Liver (tissue), 9 donors: ENCODE measurements around the gene BICRA. TPM values are rescaled to one million over a fixed set of nuclear protein-coding genes. Genes with fewer than 3 reads are reported as not detected.

Experiments
- DNase-seq: peaks from one replicate; pipeline ENCODE4 v3.0.0-alpha.2; 2017; ENCODE audit warnings: low spot score
- H3K27ac ChIP-seq, 2 donors: one replicate each; pipeline ENCODE4 v1.7.0; 2013; ENCODE audit warnings: inconsistent platforms in 2 of 2, low read length in 2 of 2, control low read depth in 1 of 2, low read depth in 1 of 2, mild to moderate bottlenecking in 1 of 2
- H3K27me3 ChIP-seq, 4 donors: one replicate each; pipeline versions ENCODE4 v1.6.1 to v1.7.0; 2013; ENCODE audit warnings: low read length in 3 of 4, inconsistent platforms in 1 of 4, mild to moderate bottlenecking in 1 of 4, moderate library complexity in 1 of 4; ENCODE audit not compliant: control insufficient read depth in 4 of 4, insufficient read depth in 4 of 4
- H3K36me3 ChIP-seq, 4 donors: one replicate each; pipeline versions ENCODE4 v1.6.1 to v1.7.0; 2013; ENCODE audit warnings: low read length in 3 of 4, mild to moderate bottlenecking in 3 of 4, low read depth in 1 of 4, moderate library complexity in 1 of 4; ENCODE audit not compliant: control insufficient read depth in 4 of 4, insufficient read depth in 3 of 4
- H3K4me1 ChIP-seq, 4 donors: one replicate each; pipeline versions ENCODE4 v1.6.1 to v1.7.0; 2013; ENCODE audit warnings: low read length in 3 of 4, mild to moderate bottlenecking in 3 of 4, moderate library complexity in 1 of 4; ENCODE audit not compliant: control insufficient read depth in 4 of 4, insufficient read depth in 4 of 4
- H3K4me3 ChIP-seq, 3 donors: one replicate each; pipeline versions ENCODE4 v1.6.1 to v1.7.0; 2013; ENCODE audit warnings: low read length in 3 of 3, control low read depth in 1 of 3, low read depth in 1 of 3, mild to moderate bottlenecking in 1 of 3
- H3K9ac ChIP-seq, 2 donors: one replicate each; pipeline ENCODE4 v1.7.0; 2013; ENCODE audit warnings: low read length in 2 of 2, mild to moderate bottlenecking in 2 of 2, moderate library complexity in 2 of 2, control low read depth in 1 of 2, low read depth in 1 of 2
- H3K9me3 ChIP-seq, 4 donors: one replicate each; pipeline versions ENCODE4 v1.6.1 to v1.7.0; 2013; ENCODE audit warnings: low read length in 3 of 4; ENCODE audit not compliant: control insufficient read depth in 4 of 4
- ATF3 ChIP-seq: IDR thresholded peaks from 2 replicates; pipeline ENCODE4 v1.6.1; 2016; ENCODE audit warnings: antibody characterized with exemption
- EGR1 ChIP-seq, 2 donors: IDR thresholded peaks; 2 replicates each; pipeline ENCODE4 v1.6.1; 2016 to 2018; ENCODE audit warnings: antibody characterized with exemption in 2 of 2, low read depth in 2 of 2
- FOXA1 ChIP-seq: IDR thresholded peaks from 2 replicates; pipeline ENCODE4 v1.6.1; 2016; ENCODE audit warnings: antibody characterized with exemption
- GABPA ChIP-seq, 2 donors: IDR thresholded peaks in 1 of 2; conservative IDR thresholded peaks in 1 of 2; 2 replicates each; pipeline ENCODE4 v1.6.1; 2016; ENCODE audit warnings: antibody characterized with exemption in 2 of 2, mild to moderate bottlenecking in 1 of 2, moderate library complexity in 1 of 2
- HNF4A ChIP-seq, 2 donors: conservative IDR thresholded peaks; 2 replicates each; pipeline ENCODE4 v1.6.1; 2016; ENCODE audit warnings: antibody characterized with exemption in 2 of 2, mild to moderate bottlenecking in 2 of 2
- HNF4G ChIP-seq: IDR thresholded peaks from 2 replicates; pipeline ENCODE4 v1.6.1; 2016; ENCODE audit warnings: antibody characterized with exemption
- JUND ChIP-seq, 2 donors: IDR thresholded peaks; 2 replicates each; pipeline ENCODE4 v1.6.1; 2016; ENCODE audit warnings: antibody characterized with exemption in 2 of 2
- MAX ChIP-seq: IDR thresholded peaks from 2 replicates; pipeline ENCODE4 v1.6.1; 2016; ENCODE audit warnings: antibody characterized with exemption
- NR2F2 ChIP-seq: IDR thresholded peaks from 2 replicates; pipeline ENCODE4 v1.6.1; 2016; ENCODE audit warnings: antibody characterized with exemption
- RAD21 ChIP-seq, 2 donors: IDR thresholded peaks; 2 replicates each; pipeline ENCODE4 v1.6.1; 2016; ENCODE audit warnings: antibody characterized with exemption in 2 of 2, mild to moderate bottlenecking in 2 of 2
- REST ChIP-seq: IDR thresholded peaks from 2 replicates; pipeline ENCODE4 v1.6.1; 2016; ENCODE audit warnings: antibody characterized with exemption, mild to moderate bottlenecking
- RXRA ChIP-seq, 2 donors: IDR thresholded peaks; 2 replicates each; pipeline ENCODE4 v1.6.1; 2017 to 2018; ENCODE audit warnings: antibody characterized with exemption in 2 of 2, mild to moderate bottlenecking in 1 of 2
- SP1 ChIP-seq: IDR thresholded peaks from 2 replicates; pipeline ENCODE4 v1.6.1; 2018; ENCODE audit warnings: antibody characterized with exemption, mild to moderate bottlenecking
- TAF1 ChIP-seq: conservative IDR thresholded peaks from 2 replicates; pipeline ENCODE4 v1.6.1; 2016; ENCODE audit warnings: antibody characterized with exemption, mild to moderate bottlenecking
- YY1 ChIP-seq: IDR thresholded peaks from 2 replicates; pipeline ENCODE4 v1.6.1; 2016; ENCODE audit warnings: antibody characterized with exemption, mild to moderate bottlenecking
- WGBS: extraction: QIAGEN DNeasy Blood & Tissue Kit; methylation state at CpG from one replicate; pipeline ENCODE4 v1.1.7; 2013; 5-methylcytosine and 5-hydroxymethylcytosine counted together
- polyA plus RNA-seq, 2 donors: library from polyadenylated mRNA; stranded (reverse) in 1 of 2; unstranded in 1 of 2; fragments of 200-250 nt in 1 of 2; fragments of >200 nt in 1 of 2; fragmentation: Nextera tagmentation in 1 of 2; extraction: Ambion mirVana in 1 of 2; gene quantifications; one replicate each; pipeline versions ENCODE4 v1.2.1 to v1.2.3, GENCODE V29; 2013 to 2015
- total RNA-seq, 2 donors: library from RNA; depleted of rRNA; stranded (reverse); fragments of >200 nt; gene quantifications; one replicate each; pipeline ENCODE4 v1.2.3, GENCODE V29; 2014
- TF ChIP-seq, protein P1 (sequence below): IDR thresholded peaks from 2 replicates; pipeline ENCODE4 v1.6.1; 2016; ENCODE audit warnings: antibody characterized with exemption
- donor health status: healthy.
- donor health status: healthy.
- donor health status: healthy.
- donor health status: healthy.
- donor health status: healthy.

BICRA gene
- total and polyA plus RNA-seq, 4 donors: 0.63 to 8.9 (median 3.0) TPM

DNA sequence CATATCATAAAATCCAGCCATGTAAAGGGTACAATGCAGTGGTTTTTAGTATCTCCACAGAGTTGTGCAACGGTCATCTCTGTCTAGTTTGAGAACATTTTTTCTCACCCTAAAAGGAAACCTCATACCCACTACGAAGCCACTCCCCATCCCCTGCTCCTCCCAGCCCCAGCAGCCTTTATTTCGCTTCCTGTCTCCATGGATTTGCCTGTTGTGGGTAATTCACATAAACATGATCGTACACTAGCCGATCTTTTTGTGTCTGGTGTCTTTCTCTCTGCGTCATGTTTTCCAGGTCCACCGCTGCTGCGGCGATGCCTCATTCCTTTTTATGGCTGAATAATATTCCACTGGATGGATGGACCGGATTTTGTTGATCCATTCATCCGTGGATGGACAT lies 28.6 kb downstream of the BICRA start:
- H3K27ac ChIP-seq: no peak overlapping the region
- no peak overlapping the region for H3K4me3 ChIP-seq
- H3K9me3 ChIP-seq: no peaks in the 10 kb centered on the region
- no peaks in the 10 kb centered on the region for H3K36me3 ChIP-seq
- no peaks in the 10 kb centered on the region for H3K27me3 ChIP-seq
- no peak overlapping the region for H3K9ac ChIP-seq
- peaks cover 3 to 13% (median 6%) of the 10 kb centered on the region in 4 donors for H3K4me1 ChIP-seq
- DNase-seq: no peak
- WGBS: 84% methylated on average over 11 of the region's 11 CpGs
- TF ChIP-seq, protein P1, sequence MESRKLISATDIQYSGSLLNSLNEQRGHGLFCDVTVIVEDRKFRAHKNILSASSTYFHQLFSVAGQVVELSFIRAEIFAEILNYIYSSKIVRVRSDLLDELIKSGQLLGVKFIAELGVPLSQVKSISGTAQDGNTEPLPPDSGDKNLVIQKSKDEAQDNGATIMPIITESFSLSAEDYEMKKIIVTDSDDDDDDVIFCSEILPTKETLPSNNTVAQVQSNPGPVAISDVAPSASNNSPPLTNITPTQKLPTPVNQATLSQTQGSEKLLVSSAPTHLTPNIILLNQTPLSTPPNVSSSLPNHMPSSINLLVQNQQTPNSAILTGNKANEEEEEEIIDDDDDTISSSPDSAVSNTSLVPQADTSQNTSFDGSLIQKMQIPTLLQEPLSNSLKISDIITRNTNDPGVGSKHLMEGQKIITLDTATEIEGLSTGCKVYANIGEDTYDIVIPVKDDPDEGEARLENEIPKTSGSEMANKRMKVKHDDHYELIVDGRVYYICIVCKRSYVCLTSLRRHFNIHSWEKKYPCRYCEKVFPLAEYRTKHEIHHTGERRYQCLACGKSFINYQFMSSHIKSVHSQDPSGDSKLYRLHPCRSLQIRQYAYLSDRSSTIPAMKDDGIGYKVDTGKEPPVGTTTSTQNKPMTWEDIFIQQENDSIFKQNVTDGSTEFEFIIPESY: no peak
- TF ChIP-seq NR2F2 (no peak), ATF3 (no peak), JUND (IDR thresholded peaks at IDR 0.05) (no peak), HNF4G (no peak), SP1 (no peak), RAD21 (IDR thresholded peaks at IDR 0.05) (no peak), YY1 (no peak), MAX (no peak), HNF4A (conservative IDR thresholded peaks at IDR 0.05) (no peak), GABPA (IDR thresholded peaks at IDR 0.05 in 1 of 2, conservative IDR thresholded peaks at IDR 0.05 in 1 of 2) (no peak), EGR1 (IDR thresholded peaks at IDR 0.05; ENCODE audit: low read depth in 2 of 2) (no peak), TAF1 (no peak), RXRA (IDR thresholded peaks at IDR 0.05) (no peak), REST (no peak)

GRCh38 chr19:47641891-47642485 lies 33.1 kb downstream of the BICRA start:
- Histone ChIP-seq H3K9me3 (no peaks in the 10 kb centered on the region), H3K27ac (no peak overlapping the region), H3K27me3 (no peaks in the 10 kb centered on the region), H3K4me3 (no peak overlapping the region), H3K9ac (no peak overlapping the region), H3K4me1 (peaks cover 2 to 7% (median 4%) of the 10 kb centered on the region in 4 donors), H3K36me3 (no peaks in the 10 kb centered on the region)
- DNase-seq: no peak
- 90% methylated on average over 5 of the region's 5 CpGs for WGBS
- TF ChIP-seq TAF1 (no peak), HNF4A (conservative IDR thresholded peaks at IDR 0.05) (no peak), RAD21 (IDR thresholded peaks at IDR 0.05) (no peak), ATF3 (no peak), GABPA (IDR thresholded peaks at IDR 0.05 in 1 of 2, conservative IDR thresholded peaks at IDR 0.05 in 1 of 2) (no peak), FOXA1 (no peak)
